IMR-90 (cell line): Measurements from ENCODE around the gene TMEM38B.

Experiments used
- ELK1 ChIP-seq: fragments of 150-350 bp; IDR thresholded peaks from 2 replicates; pipeline ENCODE4 v1.6.1; 2016; ENCODE audit warnings: low read depth, mild to moderate bottlenecking, low read length, moderate library complexity, borderline replicate concordance
- POLR2A ChIP-seq: IDR thresholded peaks from 2 replicates; pipeline ENCODE4 v1.6.1; 2012; ENCODE audit warnings: mild to moderate bottlenecking, low read depth, low read length
- RAD21 ChIP-seq: IDR thresholded peaks from 2 replicates; pipeline ENCODE4 v1.6.1; 2012; ENCODE audit warnings: low read length, improper control_type of control experiment
- RCOR1 ChIP-seq: IDR thresholded peaks from 2 replicates; pipeline ENCODE4 v1.6.1; 2012; ENCODE audit warnings: mild to moderate bottlenecking, low read length, improper control_type of control experiment; ENCODE audit not compliant: insufficient replicate concordance
- RFX5 ChIP-seq: IDR thresholded peaks from 2 replicates; pipeline ENCODE4 v1.8.0; 2012; ENCODE audit warnings: low read depth, mild to moderate bottlenecking, low read length, moderate library complexity
- SMC3 ChIP-seq: fragments of 150-350 bp; IDR thresholded peaks from 2 replicates; pipeline ENCODE4 v1.6.1; 2016; ENCODE audit warnings: low read depth, mild to moderate bottlenecking, antibody characterized with exemption, low read length, moderate library complexity
- TF ChIP-seq, protein P1 (sequence below): conservative IDR thresholded peaks from 2 replicates; pipeline ENCODE4 v1.5.1; 2012; ENCODE audit warnings: mild to moderate bottlenecking, low read depth, low read length, improper control_type of control experiment

DNA sequence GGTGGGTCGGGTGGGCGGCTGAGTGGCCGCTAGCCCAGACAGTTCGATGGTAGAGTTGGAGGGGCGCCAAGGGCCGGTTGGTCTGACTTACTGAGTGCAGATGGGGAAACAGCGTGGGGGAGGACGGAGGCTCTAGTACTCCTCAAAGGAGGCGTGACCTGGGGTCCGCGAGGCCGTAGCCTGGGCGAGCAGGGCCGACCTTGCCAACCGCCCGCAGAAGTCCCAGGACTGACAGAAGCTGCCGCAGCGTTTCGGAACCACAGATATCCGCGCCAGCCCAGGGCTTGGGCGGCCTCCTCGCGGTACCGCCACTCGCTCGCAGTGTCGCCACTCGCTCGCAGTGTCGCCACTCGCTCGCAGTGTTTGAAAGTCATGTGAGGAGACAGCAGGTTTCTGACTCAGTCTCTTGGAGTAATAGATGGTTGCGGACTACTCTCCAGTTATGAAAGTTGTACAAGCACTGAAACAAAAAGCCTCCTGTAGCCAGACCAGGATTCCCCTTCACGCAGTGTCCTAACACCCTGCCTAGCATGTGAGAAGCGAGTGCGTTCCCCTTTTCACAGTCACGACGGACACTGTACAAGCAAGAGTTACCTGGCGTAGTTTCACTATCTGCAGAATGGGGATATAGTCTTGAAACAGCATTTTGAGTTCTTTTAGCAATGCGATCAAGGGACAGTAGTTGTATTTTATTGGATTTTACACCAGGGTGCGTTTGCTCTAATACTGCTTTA lies 674 bp downstream of the TMEM38B start:
- TF ChIP-seq, protein P1, sequence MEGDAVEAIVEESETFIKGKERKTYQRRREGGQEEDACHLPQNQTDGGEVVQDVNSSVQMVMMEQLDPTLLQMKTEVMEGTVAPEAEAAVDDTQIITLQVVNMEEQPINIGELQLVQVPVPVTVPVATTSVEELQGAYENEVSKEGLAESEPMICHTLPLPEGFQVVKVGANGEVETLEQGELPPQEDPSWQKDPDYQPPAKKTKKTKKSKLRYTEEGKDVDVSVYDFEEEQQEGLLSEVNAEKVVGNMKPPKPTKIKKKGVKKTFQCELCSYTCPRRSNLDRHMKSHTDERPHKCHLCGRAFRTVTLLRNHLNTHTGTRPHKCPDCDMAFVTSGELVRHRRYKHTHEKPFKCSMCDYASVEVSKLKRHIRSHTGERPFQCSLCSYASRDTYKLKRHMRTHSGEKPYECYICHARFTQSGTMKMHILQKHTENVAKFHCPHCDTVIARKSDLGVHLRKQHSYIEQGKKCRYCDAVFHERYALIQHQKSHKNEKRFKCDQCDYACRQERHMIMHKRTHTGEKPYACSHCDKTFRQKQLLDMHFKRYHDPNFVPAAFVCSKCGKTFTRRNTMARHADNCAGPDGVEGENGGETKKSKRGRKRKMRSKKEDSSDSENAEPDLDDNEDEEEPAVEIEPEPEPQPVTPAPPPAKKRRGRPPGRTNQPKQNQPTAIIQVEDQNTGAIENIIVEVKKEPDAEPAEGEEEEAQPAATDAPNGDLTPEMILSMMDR, result no peak
- TF ChIP-seq ELK1 (no peak), POLR2A (no peak), SMC3 (no peak), RCOR1 (no peak), RFX5 (no peak), RAD21 (no peak)
